Neutrophil (primary cell): ENCODE results near the gene KCNK2.

ENCODE experiments used
- H3K27ac ChIP-seq: fragments of 200-600 bp; sonication (generic); 2 replicates; pipeline ENCODE4 v1.5.1; 2016; ENCODE audit warnings: mild to moderate bottlenecking, moderate library complexity
- H3K27me3 ChIP-seq: fragments of 200-600 bp; sonication (generic); 2 replicates; pipeline ENCODE4 v1.6.0; 2016; ENCODE audit warnings: mild to moderate bottlenecking
- H3K36me3 ChIP-seq: fragments of 200-600 bp; sonication (generic); 2 replicates; pipeline ENCODE4 v1.5.1; 2017
- H3K4me1 ChIP-seq, 2 experiments: fragments of 200-600 bp in 1 of 2; sonication (generic) in 1 of 2; 1 replicate in 1 of 2; 2 replicates in 1 of 2; pipeline versions ENCODE4 v1.5.1 to v1.6.1; 2013 to 2016; ENCODE audit warnings: low read depth in 1 of 2, low read length in 1 of 2, mild to moderate bottlenecking in 1 of 2, moderate library complexity in 1 of 2; ENCODE audit not compliant: control insufficient read depth in 1 of 2, insufficient read depth in 1 of 2
- H3K4me3 ChIP-seq, 2 experiments: fragments of 200-600 bp in 1 of 2; sonication (generic) in 1 of 2; 1 replicate in 1 of 2; 2 replicates in 1 of 2; pipeline ENCODE4 v1.5.1; 2013 to 2016; ENCODE audit warnings: low read depth in 1 of 2, low read length in 1 of 2, mild to moderate bottlenecking in 1 of 2, moderate library complexity in 1 of 2
- H3K9me3 ChIP-seq: fragments of 200-600 bp; sonication (generic); 2 replicates; pipeline ENCODE4 v1.5.1; 2016
- TF ChIP-seq, protein P1 (sequence below): fragments of 200-600 bp; sonication (generic); IDR thresholded peaks from 2 replicates; pipeline ENCODE4 v1.5.1; 2016; ENCODE audit warnings: antibody characterized with exemption

Gene KCNK2

GRCh38 chr1:215220346-215220745 lies 137.8 kb downstream of the KCNK2 start:
- Histone ChIP-seq H3K9me3 (no peaks in the 10 kb centered on the region), H3K4me1 (no peaks in the 10 kb centered on the region), H3K27me3 (no peaks in the 10 kb centered on the region), H3K4me3 (no peak overlapping the region), H3K27ac (no peak overlapping the region), H3K36me3 (no peaks in the 10 kb centered on the region)
- TF ChIP-seq, protein P1, sequence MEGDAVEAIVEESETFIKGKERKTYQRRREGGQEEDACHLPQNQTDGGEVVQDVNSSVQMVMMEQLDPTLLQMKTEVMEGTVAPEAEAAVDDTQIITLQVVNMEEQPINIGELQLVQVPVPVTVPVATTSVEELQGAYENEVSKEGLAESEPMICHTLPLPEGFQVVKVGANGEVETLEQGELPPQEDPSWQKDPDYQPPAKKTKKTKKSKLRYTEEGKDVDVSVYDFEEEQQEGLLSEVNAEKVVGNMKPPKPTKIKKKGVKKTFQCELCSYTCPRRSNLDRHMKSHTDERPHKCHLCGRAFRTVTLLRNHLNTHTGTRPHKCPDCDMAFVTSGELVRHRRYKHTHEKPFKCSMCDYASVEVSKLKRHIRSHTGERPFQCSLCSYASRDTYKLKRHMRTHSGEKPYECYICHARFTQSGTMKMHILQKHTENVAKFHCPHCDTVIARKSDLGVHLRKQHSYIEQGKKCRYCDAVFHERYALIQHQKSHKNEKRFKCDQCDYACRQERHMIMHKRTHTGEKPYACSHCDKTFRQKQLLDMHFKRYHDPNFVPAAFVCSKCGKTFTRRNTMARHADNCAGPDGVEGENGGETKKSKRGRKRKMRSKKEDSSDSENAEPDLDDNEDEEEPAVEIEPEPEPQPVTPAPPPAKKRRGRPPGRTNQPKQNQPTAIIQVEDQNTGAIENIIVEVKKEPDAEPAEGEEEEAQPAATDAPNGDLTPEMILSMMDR = no peak

GRCh38 chr1:215226757-215227156 lies 144.2 kb downstream of the KCNK2 start:
- H3K4me1 ChIP-seq = no peaks in the 10 kb centered on the region
- no peaks in the 10 kb centered on the region for H3K27me3 ChIP-seq
- TF ChIP-seq, protein P1 = no peak
- no peaks in the 10 kb centered on the region for H3K9me3 ChIP-seq
- H3K4me3 ChIP-seq = no peak overlapping the region
- H3K36me3 ChIP-seq = no peaks in the 10 kb centered on the region
- no peak overlapping the region for H3K27ac ChIP-seq

DNA sequence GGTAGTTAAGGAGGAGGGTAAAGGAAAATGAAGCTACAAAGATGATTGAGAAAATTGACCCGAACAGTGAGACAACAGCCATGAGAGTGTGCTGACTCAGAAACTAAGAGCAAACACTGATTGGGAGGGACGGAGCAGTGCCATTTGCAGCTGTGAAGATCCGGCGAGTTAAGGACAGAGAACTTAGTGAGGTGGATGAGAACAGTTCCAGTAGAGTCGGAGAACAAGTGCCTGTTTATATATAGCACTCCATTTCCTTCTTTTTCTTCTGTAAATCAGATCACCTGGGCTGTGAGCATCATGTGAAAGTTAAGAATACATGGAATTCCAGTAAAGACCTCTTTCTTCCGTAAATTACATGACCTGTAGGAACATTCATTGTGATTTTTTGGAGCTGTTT lies 145.7 kb downstream of the KCNK2 start:
- Histone ChIP-seq H3K4me1 (no peaks in the 10 kb centered on the region), H3K36me3 (no peaks in the 10 kb centered on the region), H3K27me3 (no peaks in the 10 kb centered on the region), H3K9me3 (no peaks in the 10 kb centered on the region), H3K4me3 (no peak overlapping the region), H3K27ac (no peak overlapping the region)
- TF ChIP-seq, protein P1 = no peak

DNA sequence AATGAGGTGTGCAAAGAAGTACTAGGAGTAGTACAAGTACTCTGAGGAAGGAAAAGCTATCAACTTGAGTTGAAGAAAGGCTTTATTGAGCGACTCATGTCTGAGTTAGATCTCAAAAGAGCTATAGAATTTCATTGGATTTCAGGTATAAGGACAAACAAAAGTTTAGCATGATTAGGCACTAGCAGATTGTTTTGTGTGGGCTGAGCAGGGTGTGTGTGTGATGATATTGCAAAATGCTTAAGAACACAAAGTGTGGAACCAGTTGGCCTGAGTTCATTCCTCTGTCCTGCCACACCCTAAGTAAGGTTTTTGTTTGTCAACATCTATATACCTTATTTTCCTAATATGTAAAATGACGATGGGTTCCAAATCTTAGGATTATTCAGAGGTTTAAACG lies 158.9 kb downstream of the KCNK2 start:
- Histone ChIP-seq H3K27ac (no peak overlapping the region), H3K4me3 (no peak overlapping the region), H3K36me3 (no peaks in the 10 kb centered on the region), H3K4me1 (no peaks in the 10 kb centered on the region), H3K9me3 (no peaks in the 10 kb centered on the region), H3K27me3 (no peaks in the 10 kb centered on the region)
- TF ChIP-seq, protein P1 = no peak

DNA sequence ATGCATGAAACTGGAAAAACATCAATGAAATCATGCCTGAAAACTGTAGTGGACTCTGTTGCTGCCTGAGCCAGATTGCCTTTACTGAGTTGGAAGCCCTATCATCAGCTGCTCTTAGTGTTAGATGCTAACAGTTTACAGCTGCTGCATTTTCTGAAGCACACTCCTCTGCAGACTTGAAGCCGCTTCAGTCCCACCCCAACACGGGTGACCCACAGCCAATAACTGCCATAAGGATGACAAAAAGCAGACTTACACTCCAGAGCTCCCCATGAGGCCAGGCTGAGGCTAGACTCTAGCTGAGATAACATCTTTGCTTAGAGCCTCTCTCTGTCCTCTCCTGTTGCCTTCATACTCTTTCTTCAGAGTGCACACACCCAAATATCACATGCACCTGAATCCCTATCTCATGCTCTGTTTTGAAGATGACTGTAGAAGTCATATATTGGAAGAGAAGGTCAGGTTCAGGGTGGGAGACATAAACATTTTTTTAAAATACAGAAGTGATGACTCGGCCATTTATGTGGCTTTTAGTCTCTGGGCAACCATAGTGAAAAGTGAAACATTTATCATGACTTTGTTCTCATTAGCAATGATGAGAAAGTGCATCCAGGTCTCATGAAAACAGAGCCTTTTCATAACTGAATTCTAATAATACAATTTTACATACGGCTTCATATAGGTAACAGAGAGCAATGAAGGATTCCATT lies 161.0 kb downstream of the KCNK2 start:
- TF ChIP-seq, protein P1 = no peak
- no peaks in the 10 kb centered on the region for H3K9me3 ChIP-seq
- H3K4me3 ChIP-seq = no peak overlapping the region
- H3K27me3 ChIP-seq = no peaks in the 10 kb centered on the region
- no peaks in the 10 kb centered on the region for H3K4me1 ChIP-seq
- no peak overlapping the region for H3K27ac ChIP-seq
- H3K36me3 ChIP-seq = no peaks in the 10 kb centered on the region
